GDM1 (cell line): ENCODE measurements around the gene TEX48.

Experiments
- DNase-seq: peaks from one replicate; lab custom pipeline; 2025; lab: John Stamatoyannopoulos, UW

The TEX48 gene

GRCh38 chr9:114621561-114621960 lies 60.4 kb downstream of the TEX48 start:
- DNase-seq, result no peak

DNA sequence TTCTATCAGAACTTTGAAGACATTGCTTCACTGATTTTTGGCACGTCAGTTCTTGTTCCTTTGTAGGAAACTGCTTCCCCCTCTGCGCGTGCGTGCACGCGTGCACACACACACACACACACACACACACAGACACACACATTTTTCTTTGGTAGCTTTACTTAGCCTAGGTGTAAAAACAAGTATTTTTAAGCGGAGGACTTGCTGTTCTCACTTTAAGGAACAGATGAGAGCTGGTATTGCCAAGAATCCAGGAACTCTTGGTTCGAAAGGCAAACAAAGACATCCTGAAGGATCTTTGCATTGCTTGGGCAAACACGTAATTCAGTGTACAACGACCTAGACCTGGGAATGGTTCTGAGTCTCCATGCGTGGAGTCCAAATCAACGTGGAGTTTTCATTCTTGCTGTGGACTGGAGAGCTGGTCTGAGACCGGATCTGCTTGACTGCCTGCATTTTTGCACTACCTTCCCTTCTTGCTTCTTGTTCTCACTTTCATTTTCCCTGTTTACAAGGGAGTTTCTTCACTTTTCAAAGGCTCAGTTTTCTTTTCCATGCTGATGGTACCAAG lies 62.7 kb downstream of the TEX48 start:
- peak; percentile 6 for DNase-seq

- DNase-seq, result peak; percentile 78
Observed at GRCh38 chr9:114616684-114617520, 65.1 kb downstream of the TEX48 start.
